Thoracic aorta (tissue), 2 donors: ENCODE results near the gene FTO. TPM values are rescaled to one million over a fixed set of nuclear protein-coding genes. Genes with fewer than 3 reads are reported as not detected.

ENCODE experiments used
- ATAC-seq: fragments of 150-250 bp; one replicate; pipeline ENCODE4 v1.8.0; 2017; ENCODE audit warnings: low read depth; ENCODE audit not compliant: insufficient number of reproducible peaks, low FRiP score
- DNase-seq: peaks from one replicate; pipeline ENCODE4 v3.0.0-alpha.2; 2020; ENCODE audit warnings: low spot score
- H3K27ac ChIP-seq, 2 donors: fragments of 200-600 bp; sonication (generic); 1 replicate in 1 of 2; 2 replicates in 1 of 2; pipeline ENCODE4 v1.5.1; 2016; ENCODE audit warnings: mild to moderate bottlenecking in 2 of 2, moderate library complexity in 2 of 2
- H3K27me3 ChIP-seq: fragments of 200-600 bp; sonication (generic); replicated peaks from 2 replicates; pipeline ENCODE4 v1.6.0; 2016; ENCODE audit warnings: mild to moderate bottlenecking; ENCODE audit not compliant: insufficient read depth
- H3K36me3 ChIP-seq: fragments of 200-600 bp; sonication (generic); one replicate; pipeline ENCODE4 v1.5.1; 2016
- H3K4me1 ChIP-seq, 2 donors: fragments of 200-600 bp; sonication (generic); 1 replicate in 1 of 2; 2 replicates in 1 of 2; pipeline versions ENCODE4 v1.5.1 to v1.6.0; 2016; ENCODE audit warnings: low read depth in 2 of 2, mild to moderate bottlenecking in 1 of 2; ENCODE audit not compliant: control insufficient read depth in 1 of 2
- H3K4me3 ChIP-seq: fragments of 200-600 bp; sonication (generic); 2 replicates; pipeline ENCODE4 v1.5.1; 2016; ENCODE audit warnings: mild to moderate bottlenecking
- H3K9me3 ChIP-seq: fragments of 200-600 bp; sonication (generic); 2 replicates; pipeline ENCODE4 v1.5.1; 2016
- CTCF ChIP-seq: fragments of 200-600 bp; sonication (generic); IDR thresholded peaks from one replicate; pipeline ENCODE4 v1.5.1; 2019; ENCODE audit warnings: antibody characterized with exemption
- total RNA-seq, 2 donors: library from RNA; depleted of rRNA; stranded (reverse); fragments of >200 nt; gene quantifications; one replicate each; pipeline versions ENCODE4 v1.1.0 to v1.2.3, GENCODE V29; 2016

Gene FTO
- total RNA-seq, 2 donors from 2014 or later, result 99.6 to 103 TPM

DNA sequence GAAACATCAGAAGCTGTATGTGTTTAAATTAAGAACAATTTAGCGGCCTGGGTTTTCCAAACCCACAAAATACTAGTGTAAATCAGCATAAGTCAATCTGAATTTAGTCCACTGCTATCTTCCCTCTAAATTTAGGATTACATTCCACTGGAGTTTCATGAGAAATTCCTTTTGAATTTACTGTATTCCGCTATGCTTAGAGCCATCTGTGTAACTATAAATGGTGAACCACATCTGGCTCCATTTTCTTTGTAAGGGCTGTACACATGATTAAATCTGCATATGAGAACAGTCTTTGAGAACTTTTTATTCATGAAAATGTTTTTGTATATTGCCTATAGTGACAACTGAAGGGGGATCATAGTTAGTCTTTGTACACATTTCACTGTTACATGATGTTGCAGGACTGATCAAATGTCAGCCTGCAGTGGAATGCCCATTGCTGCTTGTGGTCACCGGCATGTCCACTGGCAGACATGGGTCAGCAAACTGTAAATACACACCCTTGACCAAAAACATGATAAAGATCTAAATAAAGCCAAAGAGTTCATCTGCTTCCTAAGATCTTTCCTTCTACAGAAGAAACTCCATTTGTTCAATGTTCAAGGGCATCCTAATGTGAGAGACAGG, 37.1 kb upstream of the FTO start:
- Histone ChIP-seq H3K9me3 (no peaks in the 10 kb centered on the region), H3K4me3 (no peak overlapping the region), H3K27ac (no peak overlapping the region), H3K27me3 (no peaks in the 10 kb centered on the region), H3K4me1 (peaks cover 5 to 36% of the 10 kb centered on the region in 2 donors), H3K36me3 (no peaks in the 10 kb centered on the region)
- no peak for ATAC-seq
- no peak for DNase-seq
- no peak for TF ChIP-seq CTCF

- no peak for DNase-seq
- no peak for TF ChIP-seq CTCF
- ATAC-seq, result no peak
- Histone ChIP-seq H3K36me3 (no peaks in the 10 kb centered on the region), H3K4me1 (peaks cover 3 to 28% of the 10 kb centered on the region in 2 donors), H3K9me3 (no peaks in the 10 kb centered on the region), H3K4me3 (no peak overlapping the region), H3K27me3 (no peaks in the 10 kb centered on the region), H3K27ac (no peak overlapping the region)
Measured at GRCh38 chr16:53668869-53669268, 35.1 kb upstream of the FTO start.

DNA sequence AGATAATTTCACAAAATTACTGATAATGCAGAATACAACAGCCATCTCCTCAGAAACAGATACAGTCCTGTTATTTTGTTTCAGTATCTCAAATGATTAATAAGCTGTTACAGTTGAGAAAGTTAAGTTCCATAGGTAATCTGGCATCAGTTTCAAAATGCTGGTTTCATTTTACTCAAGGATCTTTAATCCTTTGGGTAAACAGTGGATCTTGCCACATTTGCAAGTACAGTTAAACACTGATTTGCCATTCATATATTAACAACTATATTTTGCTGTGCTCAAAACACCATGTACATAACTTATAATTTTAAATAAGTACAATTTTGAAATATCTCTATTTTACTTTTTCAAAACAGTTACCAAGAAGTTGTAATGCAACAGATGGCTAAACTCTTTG, 31.5 kb upstream of the FTO start:
- Histone ChIP-seq H3K4me3 (no peak overlapping the region), H3K27me3 (no peaks in the 10 kb centered on the region), H3K27ac (no peak overlapping the region), H3K9me3 (no peaks in the 10 kb centered on the region), H3K4me1 (no peaks in the 10 kb centered on the region), H3K36me3 (no peaks in the 10 kb centered on the region)
- no peak for ATAC-seq
- no peak for TF ChIP-seq CTCF
- no peak for DNase-seq

DNA sequence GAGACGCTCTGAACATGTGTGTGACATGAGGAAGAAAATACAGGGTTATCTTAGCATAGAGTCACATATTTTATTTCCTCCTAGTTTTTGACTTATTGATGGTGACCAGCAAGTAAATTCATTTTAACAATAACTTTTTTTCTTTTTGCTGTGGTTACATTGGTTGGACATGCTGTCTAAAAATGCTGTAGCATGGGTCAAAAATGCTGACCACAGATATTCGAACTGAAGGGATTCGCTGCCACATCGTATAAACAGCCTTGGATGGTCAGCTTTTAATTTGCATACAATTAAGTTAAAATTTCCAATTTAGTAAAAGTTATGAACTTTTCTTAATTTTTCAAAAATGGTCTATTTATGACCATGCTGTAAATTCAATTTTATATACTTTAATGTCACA, 30.8 kb upstream of the FTO start:
- no peak overlapping the region for H3K27ac ChIP-seq
- no peak for DNase-seq
- no peaks in the 10 kb centered on the region for H3K36me3 ChIP-seq
- no peak for ATAC-seq
- no peak for TF ChIP-seq CTCF
- no peak overlapping the region for H3K4me3 ChIP-seq
- H3K4me1 ChIP-seq, result no peaks in the 10 kb centered on the region
- H3K27me3 ChIP-seq, result no peaks in the 10 kb centered on the region
- no peaks in the 10 kb centered on the region for H3K9me3 ChIP-seq

- Histone ChIP-seq H3K4me1 (no peaks in the 10 kb centered on the region), H3K4me3 (no peak overlapping the region), H3K27ac (no peak overlapping the region), H3K27me3 (no peaks in the 10 kb centered on the region), H3K36me3 (no peaks in the 10 kb centered on the region), H3K9me3 (no peaks in the 10 kb centered on the region)
- DNase-seq, result no peak
- TF ChIP-seq CTCF, result no peak
- ATAC-seq, result no peak
Measured at GRCh38 chr16:53678155-53678554, 25.8 kb upstream of the FTO start.
